ENCODE data around the gene EIF4G3. TPM values are rescaled to one million over a fixed set of nuclear protein-coding genes. Genes with fewer than 3 reads are reported as not detected.
"Not testable (repeated sequence)": the region's sequence is repeated elsewhere in the genome, so short reads cannot be mapped to it uniquely, and the experiment has no call there.

The EIF4G3 gene
- total and polyA plus RNA-seq, 10 donors: 14.3 to 97.3 (median 64.1) TPM

DNA sequence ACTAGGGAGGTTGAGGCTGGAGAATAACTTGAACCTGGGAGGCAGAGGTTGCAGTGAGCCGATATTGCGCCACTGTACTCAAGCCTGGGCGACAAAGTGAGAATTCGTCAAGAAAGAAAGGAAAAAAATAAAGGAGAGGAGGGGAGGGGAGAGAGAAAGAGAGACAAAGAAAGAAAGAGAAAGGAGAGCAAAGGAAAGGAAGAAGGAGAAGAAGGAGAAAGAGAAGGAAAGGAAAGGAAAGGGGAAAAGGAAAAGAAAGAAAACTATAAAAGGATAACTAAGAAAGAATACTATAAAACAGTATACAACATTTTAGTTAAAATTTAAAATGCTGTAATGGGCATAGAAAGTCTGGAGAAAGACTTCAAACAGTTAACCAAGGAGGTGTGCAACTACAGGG is 33.6 kb downstream of the EIF4G3 start:
- Histone ChIP-seq H3K27ac (no peak overlapping the region), H3K9me3 (no peaks in the 10 kb centered on the region), H3K4me1 (peaks cover 0 to 33% (median 6%) of the 10 kb centered on the region in 6 donors), H3K27me3 (replicated peaks in 1 of 7) (no peaks in the 10 kb centered on the region), H3K4me3 (no peak overlapping the region), H3K36me3 (peaks cover 0 to 50% (median 8%) of the 10 kb centered on the region in 6 donors)
- WGBS, 5 donors: 92 to 98% (median 97%) methylated on average over 4 of the region's 4 CpGs
- TF ChIP-seq POLR2AphosphoS5 (IDR thresholded peaks at IDR 0.05) (no peak), POLR2A (IDR thresholded peaks at IDR 0.05) (no peak)
- TF ChIP-seq, protein P1, sequence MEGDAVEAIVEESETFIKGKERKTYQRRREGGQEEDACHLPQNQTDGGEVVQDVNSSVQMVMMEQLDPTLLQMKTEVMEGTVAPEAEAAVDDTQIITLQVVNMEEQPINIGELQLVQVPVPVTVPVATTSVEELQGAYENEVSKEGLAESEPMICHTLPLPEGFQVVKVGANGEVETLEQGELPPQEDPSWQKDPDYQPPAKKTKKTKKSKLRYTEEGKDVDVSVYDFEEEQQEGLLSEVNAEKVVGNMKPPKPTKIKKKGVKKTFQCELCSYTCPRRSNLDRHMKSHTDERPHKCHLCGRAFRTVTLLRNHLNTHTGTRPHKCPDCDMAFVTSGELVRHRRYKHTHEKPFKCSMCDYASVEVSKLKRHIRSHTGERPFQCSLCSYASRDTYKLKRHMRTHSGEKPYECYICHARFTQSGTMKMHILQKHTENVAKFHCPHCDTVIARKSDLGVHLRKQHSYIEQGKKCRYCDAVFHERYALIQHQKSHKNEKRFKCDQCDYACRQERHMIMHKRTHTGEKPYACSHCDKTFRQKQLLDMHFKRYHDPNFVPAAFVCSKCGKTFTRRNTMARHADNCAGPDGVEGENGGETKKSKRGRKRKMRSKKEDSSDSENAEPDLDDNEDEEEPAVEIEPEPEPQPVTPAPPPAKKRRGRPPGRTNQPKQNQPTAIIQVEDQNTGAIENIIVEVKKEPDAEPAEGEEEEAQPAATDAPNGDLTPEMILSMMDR (IDR thresholded peaks at IDR 0.05 in 8 of 11, conservative IDR thresholded peaks at IDR 0.05 in 3 of 11): no peak
- DNase-seq: no peak
- intact Hi-C loops (cut with DNase I; ENCODE audit: low total_unique reads): no loop called here

DNA sequence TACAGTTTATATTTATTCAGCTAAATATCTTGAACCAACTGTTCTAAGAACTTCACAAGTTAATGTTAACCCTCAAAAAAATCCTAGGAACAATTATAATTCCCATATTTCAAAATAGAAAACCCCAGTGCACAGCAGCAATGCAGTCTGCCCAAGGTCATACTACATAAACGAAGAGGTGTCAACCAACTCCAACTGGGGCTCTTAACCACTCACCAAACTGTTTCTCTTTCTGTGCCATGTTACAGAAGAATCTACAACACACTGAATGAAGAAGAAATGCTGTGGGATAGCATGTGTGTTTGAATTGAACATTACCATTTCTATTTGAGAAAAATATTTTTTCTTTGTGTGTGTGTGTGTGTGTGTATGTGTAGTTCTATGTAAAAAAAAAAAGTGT is 35.7 kb downstream of the EIF4G3 start:
- 56 to 80% (median 67%) methylated on average over 1 of the region's 1 CpG for WGBS, 5 donors
- H3K27ac ChIP-seq: no peak overlapping the region
- peaks cover 0 to 45% (median 7%) of the 10 kb centered on the region in 6 donors for H3K36me3 ChIP-seq
- TF ChIP-seq, protein P1 (IDR thresholded peaks at IDR 0.05 in 8 of 11, conservative IDR thresholded peaks at IDR 0.05 in 3 of 11): no peak
- TF ChIP-seq POLR2A (IDR thresholded peaks at IDR 0.05) (no peak), POLR2AphosphoS5 (IDR thresholded peaks at IDR 0.05) (no peak)
- no peak for DNase-seq
- H3K4me1 ChIP-seq: peaks cover 0 to 46% (median 6%) of the 10 kb centered on the region in 6 donors
- no peak overlapping the region for H3K4me3 ChIP-seq
- intact Hi-C loops (cut with DNase I; ENCODE audit: low total_unique reads): no loop called here
- H3K27me3 ChIP-seq (replicated peaks in 1 of 7): no peaks in the 10 kb centered on the region
- no peaks in the 10 kb centered on the region for H3K9me3 ChIP-seq

GRCh38 chr1:21139601-21140000 is 37.1 kb downstream of the EIF4G3 start:
- Histone ChIP-seq H3K27me3 (replicated peaks in 1 of 7) (no peaks in the 10 kb centered on the region), H3K4me3 (no peak overlapping the region)
- intact Hi-C loops (cut with DNase I; ENCODE audit: low total_unique reads): no loop called here

GRCh38 chr1:21136344-21136743 is 40.4 kb downstream of the EIF4G3 start:
- H3K27ac ChIP-seq; intact Hi-C loops (cut with DNase I; ENCODE audit: low total_unique reads); H3K4me3 ChIP-seq; H3K9me3 ChIP-seq; DNase-seq; H3K27me3 ChIP-seq (replicated peaks in 1 of 7): not testable (repeated sequence)
- Histone ChIP-seq H3K36me3 (peaks cover 0 to 64% (median 18%) of the 10 kb centered on the region in 6 donors), H3K4me1 (peaks cover 0 to 44% (median 6%) of the 10 kb centered on the region in 6 donors)
- 95 to 99% (median 97%) methylated on average over 5 of the region's 5 CpGs for WGBS, 5 donors

More at GRCh38 chr1:21139601-21140000, 37.1 kb downstream of the EIF4G3 start:
- DNase-seq: no peak
- WGBS, 5 donors: 18 to 57% (median 40%) methylated on average over 2 of the region's 2 CpGs
- H3K4me1 ChIP-seq: peaks cover 0 to 46% (median 6%) of the 10 kb centered on the region in 6 donors
- TF ChIP-seq, protein P1 (IDR thresholded peaks at IDR 0.05 in 8 of 11, conservative IDR thresholded peaks at IDR 0.05 in 3 of 11): no peak
- no peak for TF ChIP-seq POLR2A (IDR thresholded peaks at IDR 0.05)
- TF ChIP-seq POLR2AphosphoS5 (IDR thresholded peaks at IDR 0.05): no peak
- no peak overlapping the region for H3K27ac ChIP-seq
- H3K36me3 ChIP-seq: peaks cover 0 to 50% (median 14%) of the 10 kb centered on the region in 6 donors
- H3K9me3 ChIP-seq: no peaks in the 10 kb centered on the region

DNA sequence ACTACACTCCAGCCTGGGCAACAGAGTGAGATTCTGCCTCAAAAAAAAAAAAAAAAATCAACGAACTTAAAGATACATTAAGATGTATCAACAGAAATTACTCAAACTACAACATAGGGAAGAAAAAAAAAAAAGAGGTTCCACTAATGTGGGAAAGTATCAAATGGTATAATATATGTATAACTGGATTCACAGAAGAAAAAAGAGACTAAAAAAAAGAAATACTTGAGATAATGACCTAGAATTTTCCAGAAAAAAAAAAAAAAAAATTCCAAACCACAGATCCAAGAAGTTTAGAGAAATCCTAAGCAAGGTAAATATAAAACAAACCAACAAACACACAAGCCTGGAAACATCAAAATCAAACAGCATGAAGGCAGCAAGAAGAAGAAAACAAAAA is 45.5 kb downstream of the EIF4G3 start:
- Histone ChIP-seq H3K9me3 (no peaks in the 10 kb centered on the region), H3K36me3 (peaks cover 0 to 81% (median 17%) of the 10 kb centered on the region in 6 donors), H3K4me1 (no peaks in the 10 kb centered on the region), H3K27me3 (replicated peaks in 1 of 7) (no peaks in the 10 kb centered on the region), H3K4me3 (no peak overlapping the region), H3K27ac (no peak overlapping the region)
- WGBS, 5 donors: 88 to 100% (median 94%) methylated on average over 1 of the region's 1 CpG
- no peak for DNase-seq
- intact Hi-C loops (cut with DNase I; ENCODE audit: low total_unique reads): no loop called here
- TF ChIP-seq POLR2AphosphoS5 (IDR thresholded peaks at IDR 0.05) (no peak), POLR2A (IDR thresholded peaks at IDR 0.05) (no peak)
- TF ChIP-seq, protein P1 (IDR thresholded peaks at IDR 0.05 in 8 of 11, conservative IDR thresholded peaks at IDR 0.05 in 3 of 11): no peak

Measured in spleen (tissue), 11 donors.